D721Med (cell line): ENCODE data around the gene ATP8A1.

Experiments used
- DNase-seq: peaks from one replicate; pipeline ENCODE4 v3.0.0; 2011; ENCODE audit warnings: low spot score; ENCODE audit not compliant: insufficient read length
- FAIRE-seq: peaks from 2 replicates; lab custom pipeline; 2011; peaks lifted over from hg19 to GRCh38; lab: Jason Lieb, UNC
- CTCF ChIP-seq: IDR thresholded peaks from 2 replicates; pipeline ENCODE4 v1.5.1; 2012; ENCODE audit warnings: mild to moderate bottlenecking, control low read depth; ENCODE audit not compliant: insufficient read depth; ENCODE audit errors: missing control alignments

ATP8A1 gene

GRCh38 chr4:42676066-42676951 lies 19.4 kb upstream of the ATP8A1 start:
- DNase-seq (no peak), FAIRE-seq (no peak)
- TF ChIP-seq CTCF: no peak

DNA sequence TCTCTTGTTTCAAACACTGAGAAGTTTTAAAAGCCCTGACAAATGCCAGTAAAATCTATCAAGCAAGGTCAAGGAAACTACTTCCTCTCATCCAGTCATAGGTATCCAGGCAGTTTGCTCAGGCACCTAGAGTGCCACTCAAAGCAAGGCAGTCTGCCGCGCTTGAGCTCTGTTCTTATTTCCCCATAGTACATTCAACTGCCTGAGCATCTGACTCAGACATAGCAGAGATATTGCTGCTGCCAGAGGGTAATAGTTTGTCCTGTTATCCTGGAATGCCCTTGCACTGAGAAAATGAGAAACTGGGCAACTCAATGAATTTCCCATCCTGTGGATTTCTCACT lies 16.1 kb upstream of the ATP8A1 start:
- no peak for DNase-seq
- no peak for FAIRE-seq
- no peak for TF ChIP-seq CTCF

- FAIRE-seq (no peak), DNase-seq (no peak)
These were observed 15.6 kb upstream of the ATP8A1 start for GRCh38 chr4:42672359-42673081.

GRCh38 chr4:42671431-42672194 lies 14.7 kb upstream of the ATP8A1 start:
- DNase-seq (no peak), FAIRE-seq (no peak)
- TF ChIP-seq CTCF: no peak

More at GRCh38 chr4:42672359-42673081, 15.6 kb upstream of the ATP8A1 start:
- TF ChIP-seq CTCF: no peak

- no peak for TF ChIP-seq CTCF
- FAIRE-seq (peak; percentile 6), DNase-seq (no peak)
These were observed 1.4 kb upstream of the ATP8A1 start for GRCh38 chr4:42658261-42658660.

DNA sequence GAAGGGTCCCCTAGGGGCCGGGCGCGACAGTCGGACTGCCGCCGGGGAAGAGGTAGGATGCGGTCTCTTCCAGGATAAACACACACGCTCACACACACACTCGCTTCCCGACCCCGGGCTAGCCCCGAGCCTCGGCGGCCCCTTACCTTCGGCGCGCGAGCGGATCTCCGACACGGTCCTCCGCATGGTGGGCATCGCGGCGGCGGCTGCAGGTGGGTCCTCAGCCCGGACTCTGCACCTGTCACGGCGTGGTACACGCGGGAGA lies 294 bp downstream of the ATP8A1 start:
- FAIRE-seq (no peak), DNase-seq (no peak)

More for the DNA sequence above, 294 bp downstream of the ATP8A1 start:
- TF ChIP-seq CTCF: no peak
